ENCODE measurements around the gene CILP. TPM values are rescaled to one million over a fixed set of nuclear protein-coding genes. Genes with fewer than 3 reads are reported as not detected.

The CILP gene
- polyA plus RNA-seq, 1 donor = 3.8 TPM

- DNase-seq = no peak
Observed at GRCh38 chr15:65156692-65157091, 54.6 kb downstream of the CILP start.

GRCh38 chr15:65154720-65155119 is 56.6 kb downstream of the CILP start:
- no peak for DNase-seq

- DNase-seq = no peak
Observed at GRCh38 chr15:65147902-65148301, 63.4 kb downstream of the CILP start.

GRCh38 chr15:65146438-65146837 is 64.8 kb downstream of the CILP start:
- no peak for DNase-seq

Other genes starting within 250 kb of the CILP start
- 135 TPM for gene SPG21, start 221.6 kb downstream of the CILP start, polyA plus RNA-seq (ENCODE audit: insufficient read length)
- 19.9 TPM for gene MTFMT, start 181.8 kb downstream of the CILP start, polyA plus RNA-seq (ENCODE audit: insufficient read length)
- 8.3 TPM for gene SLC51B, start 166.1 kb downstream of the CILP start, polyA plus RNA-seq (ENCODE audit: insufficient read length)
- 6.1 TPM for gene RASL12, start 143.5 kb downstream of the CILP start, polyA plus RNA-seq (ENCODE audit: insufficient read length)
- 0.07 TPM for gene KBTBD13, start 134.7 kb downstream of the CILP start, polyA plus RNA-seq (ENCODE audit: insufficient read length)
- gene UBAP1L, start 96.3 kb downstream of the CILP start, polyA plus RNA-seq (ENCODE audit: insufficient read length) = 6.9 TPM
- gene PDCD7, start 77.7 kb downstream of the CILP start, polyA plus RNA-seq (ENCODE audit: insufficient read length) = 36.1 TPM
- gene CLPX, start 26.1 kb downstream of the CILP start, polyA plus RNA-seq (ENCODE audit: insufficient read length) = 76.1 TPM
- 17.9 TPM for gene PARP16, start 75.4 kb upstream of the CILP start, polyA plus RNA-seq (ENCODE audit: insufficient read length)
- gene RNU5A-1, start 84.6 kb upstream of the CILP start, polyA plus RNA-seq (ENCODE audit: insufficient read length) = not detected
- gene RNU5B-1, start 93.2 kb upstream of the CILP start, polyA plus RNA-seq (ENCODE audit: insufficient read length) = not detected
- 8.1 TPM for gene IGDCC3, start 166.5 kb upstream of the CILP start, polyA plus RNA-seq (ENCODE audit: insufficient read length)
- gene IGDCC4, start 211.5 kb upstream of the CILP start, polyA plus RNA-seq (ENCODE audit: insufficient read length) = 13.2 TPM

All from left kidney (tissue), 2 donors.